Measurements from ENCODE around the gene DDX10.

GRCh38 chr11:108873941-108874340 is 209.1 kb downstream of the DDX10 start:
- TF ChIP-seq CTCF (IDR thresholded peaks at IDR 0.05) (no peak), POLR2A (IDR thresholded peaks at IDR 0.05) (no peak)

Measured in adrenal gland (tissue), 5 donors.